ENCODE results near the gene RPS6KB2. TPM values are rescaled to one million over a fixed set of nuclear protein-coding genes. Genes with fewer than 3 reads are reported as not detected.

RPS6KB2 gene
- total and polyA plus RNA-seq, 2 donors (not counting 3 experiments of a cell fraction or from before 2014, with no cell fraction given): 53.8 to 60.0 TPM

GRCh38 chr11:67412495-67413179, 15.7 kb upstream of the RPS6KB2 start:
- Histone ChIP-seq H3K4me1 (ENCODE audit: control insufficient read depth, extremely low read depth, insufficient read depth, low read length) (no peaks in the 10 kb centered on the region), H3K9me3 (replicated peaks; ENCODE audit: control insufficient read depth, insufficient read depth, low read length) (no peaks in the 10 kb centered on the region), H2AFZ (ENCODE audit: low read depth, low read length) (no peak overlapping the region), H4K20me1 (replicated peaks; ENCODE audit: control insufficient read depth, extremely low read depth, insufficient read depth, low read length) (no peaks in the 10 kb centered on the region), H3K36me3 (ENCODE audit: control insufficient read depth in 2 of 2, extremely low read depth in 1 of 2, insufficient read depth in 2 of 2, low read length in 2 of 2) (no peaks in the 10 kb centered on the region), H3K27ac (ENCODE audit: insufficient read depth, low read depth, low read length) (no peak overlapping the region), H3K9me1 (replicated peaks; ENCODE audit: control insufficient read depth, extremely low read depth, insufficient read depth, low read length) (no peaks in the 10 kb centered on the region), H3K27me3 (ENCODE audit: control insufficient read depth in 2 of 2, insufficient read depth in 2 of 2, low read length in 2 of 2) (peaks cover 0 to 13% of the 10 kb centered on the region in 2 experiments), H3K9ac (replicated peaks; ENCODE audit: extremely low read depth, insufficient read depth, low read length) (no peak overlapping the region), H3K4me2 (ENCODE audit: insufficient read depth, low read length) (no peak overlapping the region), H3K4me3 (replicated peaks in 1 of 3; ENCODE audit: insufficient read depth in 1 of 3, low read depth in 1 of 3, low read length in 3 of 3) (no peak overlapping the region), H3K79me2 (ENCODE audit: control insufficient read depth, insufficient read depth, low read length) (no peaks in the 10 kb centered on the region)
- DNase-seq (ENCODE audit: low read depth, low spot score) (no peak), FAIRE-seq (no peak)
- ChIA-PET POLR2A (no interaction called here), CTCF (interaction anchor here (0.8 to 3.7 kb wide), 3 partner anchors 11 to 61 kb away, joined by 3 to 22 read pairs (median 3); partner anchors contain the start of gene PPP1CA)
- TF ChIP-seq MAX (IDR thresholded peaks at IDR 0.05; ENCODE audit: insufficient read depth, insufficient read length) (no peak), GATA2 (IDR thresholded peaks at IDR 0.05; ENCODE audit: insufficient read depth, insufficient read length, low read depth, low read length) (no peak), POLR2AphosphoS5 (IDR thresholded peaks at IDR 0.05; ENCODE audit: insufficient read depth, low read depth, low read length) (no peak), MYC (IDR thresholded peaks at IDR 0.05; ENCODE audit: low read depth, low read length) (no peak), JUN (IDR thresholded peaks at IDR 0.05; ENCODE audit: borderline replicate concordance, insufficient read depth, insufficient read length, low read depth) (no peak), FOS (IDR thresholded peaks at IDR 0.05; ENCODE audit: borderline replicate concordance, insufficient read depth, low read length) (no peak), CTCF (IDR thresholded peaks at IDR 0.05; ENCODE audit: extremely low read depth in 1 of 2, insufficient read depth in 1 of 2, low read depth in 1 of 2, low read length in 2 of 2) (no peak), POLR2A (IDR thresholded peaks at IDR 0.05; ENCODE audit: low read depth, low read length) (no peak), EZH2 (IDR thresholded peaks at IDR 0.05; ENCODE audit: borderline replicate concordance, low read depth, low read length, severe bottlenecking) (no peak)
- dilution Hi-C loops (cut with MboI; ENCODE audit: extremely low pct_ligation_motif_present, low sequenced_read_pairs): no loop called here
- no TSS peak for BruUV-seq (replicated peaks)
- intact Hi-C loops (cut with micrococcal nuclease): no loop called here

Data from endothelial cell of umbilical vein (primary cell).